ENCODE measurements around the gene TTC27. TPM values are rescaled to one million over a fixed set of nuclear protein-coding genes. Genes with fewer than 3 reads are reported as not detected.
A peak's percentile ranks its signal among the peaks of the same experiment; 100 is the strongest.

Gene TTC27
- polyA plus RNA-seq, 1 experiment: 28.9 TPM

- ChIA-PET POLR2A (no interaction called here), CTCF (no interaction called here)
- Histone ChIP-seq H3K27me3 (ENCODE audit: control insufficient read depth, insufficient read depth, low read length) (no peaks in the 10 kb centered on the region), H3K27ac (ENCODE audit: low read depth, low read length) (no peak overlapping the region), H3K9me3 (ENCODE audit: control insufficient read depth, insufficient read depth, low read length) (no peaks in the 10 kb centered on the region), H3K4me3 (ENCODE audit: low read depth, low read length) (no peak overlapping the region)
- TF ChIP-seq, protein P1, sequence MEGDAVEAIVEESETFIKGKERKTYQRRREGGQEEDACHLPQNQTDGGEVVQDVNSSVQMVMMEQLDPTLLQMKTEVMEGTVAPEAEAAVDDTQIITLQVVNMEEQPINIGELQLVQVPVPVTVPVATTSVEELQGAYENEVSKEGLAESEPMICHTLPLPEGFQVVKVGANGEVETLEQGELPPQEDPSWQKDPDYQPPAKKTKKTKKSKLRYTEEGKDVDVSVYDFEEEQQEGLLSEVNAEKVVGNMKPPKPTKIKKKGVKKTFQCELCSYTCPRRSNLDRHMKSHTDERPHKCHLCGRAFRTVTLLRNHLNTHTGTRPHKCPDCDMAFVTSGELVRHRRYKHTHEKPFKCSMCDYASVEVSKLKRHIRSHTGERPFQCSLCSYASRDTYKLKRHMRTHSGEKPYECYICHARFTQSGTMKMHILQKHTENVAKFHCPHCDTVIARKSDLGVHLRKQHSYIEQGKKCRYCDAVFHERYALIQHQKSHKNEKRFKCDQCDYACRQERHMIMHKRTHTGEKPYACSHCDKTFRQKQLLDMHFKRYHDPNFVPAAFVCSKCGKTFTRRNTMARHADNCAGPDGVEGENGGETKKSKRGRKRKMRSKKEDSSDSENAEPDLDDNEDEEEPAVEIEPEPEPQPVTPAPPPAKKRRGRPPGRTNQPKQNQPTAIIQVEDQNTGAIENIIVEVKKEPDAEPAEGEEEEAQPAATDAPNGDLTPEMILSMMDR (IDR thresholded peaks at IDR 0.05; ENCODE audit: low read depth, low read length): no peak
- DNase-seq (ENCODE audit: low read depth, low spot score): no peak
Measured at GRCh38 chr2:32792416-32792815, 164.6 kb downstream of the TTC27 start.

- ChIA-PET CTCF (no interaction called here), POLR2A (no interaction called here)
- Histone ChIP-seq H3K27ac (ENCODE audit: low read depth, low read length) (no peak overlapping the region), H3K27me3 (ENCODE audit: control insufficient read depth, insufficient read depth, low read length) (no peaks in the 10 kb centered on the region), H3K9me3 (ENCODE audit: control insufficient read depth, insufficient read depth, low read length) (peaks cover 2% of the 10 kb centered on the region; the same call in 1 of the 2 replicates), H3K4me3 (ENCODE audit: low read depth, low read length) (no peak overlapping the region)
- peak; percentile 47 for DNase-seq (ENCODE audit: low read depth, low spot score)
- TF ChIP-seq, protein P1 (IDR thresholded peaks at IDR 0.05; ENCODE audit: low read depth, low read length): no peak
Measured at GRCh38 chr2:32798829-32799228, 171.0 kb downstream of the TTC27 start.

- Histone ChIP-seq H3K4me3 (ENCODE audit: low read depth, low read length) (no peak overlapping the region), H3K9me3 (ENCODE audit: control insufficient read depth, insufficient read depth, low read length) (peaks cover 2% of the 10 kb centered on the region; the same call in 1 of the 2 replicates), H3K27ac (ENCODE audit: low read depth, low read length) (no peak overlapping the region), H3K27me3 (ENCODE audit: control insufficient read depth, insufficient read depth, low read length) (no peaks in the 10 kb centered on the region)
- ChIA-PET CTCF (no interaction called here), POLR2A (no interaction called here)
- TF ChIP-seq, protein P1 (IDR thresholded peaks at IDR 0.05; ENCODE audit: low read depth, low read length): no peak
- no peak for DNase-seq (ENCODE audit: low read depth, low spot score)
Measured at GRCh38 chr2:32801741-32802140, 173.9 kb downstream of the TTC27 start.

DNA sequence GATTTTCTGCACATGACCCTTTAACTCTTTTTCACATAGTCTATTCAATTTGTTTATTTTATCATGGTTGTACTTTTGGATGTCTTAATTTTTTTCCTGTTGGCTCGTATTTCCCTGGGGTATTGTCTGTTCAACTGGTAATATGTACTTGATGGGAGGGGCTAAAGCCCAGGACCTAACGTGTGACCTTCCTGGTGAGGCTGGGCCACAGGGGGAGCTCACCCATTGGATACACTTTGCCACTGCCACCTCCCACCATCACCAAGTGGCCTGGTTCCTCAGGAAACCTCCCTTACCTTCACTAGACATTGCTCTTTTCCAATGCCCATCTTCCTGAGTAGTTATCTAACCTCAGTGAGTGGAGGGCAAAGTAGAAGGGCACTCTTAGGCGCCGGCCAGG lies 175.0 kb downstream of the TTC27 start:
- Histone ChIP-seq H3K4me3 (ENCODE audit: low read depth, low read length) (no peak overlapping the region), H3K9me3 (ENCODE audit: control insufficient read depth, insufficient read depth, low read length) (peaks cover 2% of the 10 kb centered on the region; the same call in 1 of the 2 replicates), H3K27ac (ENCODE audit: low read depth, low read length) (no peak overlapping the region), H3K27me3 (ENCODE audit: control insufficient read depth, insufficient read depth, low read length) (no peaks in the 10 kb centered on the region)
- no peak for DNase-seq (ENCODE audit: low read depth, low spot score)
- ChIA-PET CTCF (no interaction called here), POLR2A (no interaction called here)
- TF ChIP-seq, protein P1 (IDR thresholded peaks at IDR 0.05; ENCODE audit: low read depth, low read length): no peak

DNA sequence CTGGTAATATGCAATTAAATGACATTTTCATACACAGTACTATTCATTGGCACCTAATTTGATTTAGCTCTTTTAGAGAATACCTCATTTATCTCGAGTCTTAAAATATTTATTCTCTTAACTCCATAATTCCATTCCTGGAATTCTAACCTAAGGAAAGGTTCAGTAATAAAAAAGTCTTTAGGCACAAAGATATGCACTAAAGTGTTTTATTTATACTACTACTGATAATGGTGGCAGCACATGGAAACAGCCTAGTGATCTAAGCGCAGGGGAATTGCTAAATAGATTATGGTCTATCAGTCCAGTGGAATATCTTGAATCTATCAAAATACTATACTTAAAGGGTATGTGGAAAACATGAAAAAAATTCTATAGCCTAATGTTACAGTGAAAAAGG lies 176.4 kb downstream of the TTC27 start:
- no peak overlapping the region for H3K4me3 ChIP-seq (ENCODE audit: low read depth, low read length)
- POLR2A ChIA-PET: no interaction called here
- TF ChIP-seq, protein P1 (IDR thresholded peaks at IDR 0.05; ENCODE audit: low read depth, low read length): no peak
- no peak overlapping the region for H3K27ac ChIP-seq (ENCODE audit: low read depth, low read length)
- CTCF ChIA-PET: interaction anchor here (0.7 kb wide), 1 partner anchor 297 kb away, joined by 3 read pairs; no protein-coding TSS in a partner anchor
- no peaks in the 10 kb centered on the region for H3K9me3 ChIP-seq (ENCODE audit: control insufficient read depth, insufficient read depth, low read length)
- DNase-seq (ENCODE audit: low read depth, low spot score): no peak
- H3K27me3 ChIP-seq (ENCODE audit: control insufficient read depth, insufficient read depth, low read length): no peaks in the 10 kb centered on the region
